ENCODE measurements around the gene EFNA5.
A peak's percentile ranks its signal among the peaks of the same experiment; 100 is the strongest.

Gene EFNA5

DNA sequence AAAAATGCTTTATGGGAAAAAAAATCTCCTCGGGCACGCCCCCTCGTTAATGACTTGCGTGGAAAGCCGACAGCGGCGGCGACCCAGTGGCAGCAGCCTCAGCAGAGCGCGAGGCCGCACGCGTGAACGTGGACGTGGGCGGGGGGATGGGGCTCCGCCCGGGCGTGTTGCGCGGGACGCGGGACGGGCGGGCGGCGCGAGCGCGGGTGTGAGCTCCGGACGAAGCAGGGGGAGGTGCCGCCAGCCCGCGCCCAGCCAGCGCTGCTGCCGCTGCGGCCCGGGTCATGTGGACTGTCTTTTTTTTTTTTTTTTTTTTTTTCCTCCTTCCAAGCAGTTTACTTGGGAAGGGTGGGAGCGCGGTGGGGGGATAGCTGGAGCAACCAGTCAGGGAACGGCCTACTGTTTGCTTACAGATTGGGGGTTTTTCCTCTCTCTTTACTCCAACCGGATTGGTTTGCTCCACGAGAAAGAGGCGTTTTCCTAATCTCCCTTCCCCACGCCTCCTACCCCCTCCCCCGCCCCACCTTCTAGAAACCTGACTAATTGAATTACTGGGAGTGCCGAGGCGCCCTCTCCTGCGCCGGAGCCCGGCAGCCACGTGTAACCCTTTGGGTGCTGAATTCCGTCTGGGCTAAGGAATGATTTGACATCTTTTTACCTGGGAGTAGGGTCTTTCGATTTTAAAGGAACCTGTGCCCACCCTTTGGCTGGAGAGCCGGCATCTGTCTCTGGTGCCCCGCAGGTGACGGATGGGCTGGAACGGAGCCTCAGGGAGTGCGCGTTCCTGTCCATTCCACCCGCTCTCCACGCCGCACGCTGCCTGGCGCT, 1.7 kb upstream of the EFNA5 start:
- peak; percentile 68 to 97 for DNase-seq

DNA sequence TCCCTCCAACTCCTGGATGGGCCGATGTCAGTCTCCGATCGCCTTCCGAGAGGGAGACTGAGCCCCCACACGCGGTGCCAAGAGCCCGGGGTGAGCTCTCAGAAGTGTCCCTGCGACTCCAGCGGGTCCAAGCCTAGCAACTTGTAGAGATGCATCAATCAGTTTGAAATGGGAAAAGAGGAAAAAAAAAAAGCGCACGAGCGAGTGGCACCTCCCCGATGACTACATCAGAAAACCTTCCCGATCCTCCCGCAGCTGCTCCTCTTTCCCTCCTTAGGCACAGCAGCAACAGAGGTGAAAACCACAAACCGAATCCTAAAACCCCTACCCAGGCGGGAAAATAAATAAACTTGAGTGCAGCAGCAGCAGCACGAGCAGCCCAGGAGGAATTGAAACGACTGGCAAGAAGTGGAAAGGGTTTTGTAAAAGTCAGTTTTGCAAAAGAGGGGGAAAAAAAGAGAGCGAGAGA, 1.0 kb upstream of the EFNA5 start:
- DNase-seq: peak; percentile 43 to 55

DNA sequence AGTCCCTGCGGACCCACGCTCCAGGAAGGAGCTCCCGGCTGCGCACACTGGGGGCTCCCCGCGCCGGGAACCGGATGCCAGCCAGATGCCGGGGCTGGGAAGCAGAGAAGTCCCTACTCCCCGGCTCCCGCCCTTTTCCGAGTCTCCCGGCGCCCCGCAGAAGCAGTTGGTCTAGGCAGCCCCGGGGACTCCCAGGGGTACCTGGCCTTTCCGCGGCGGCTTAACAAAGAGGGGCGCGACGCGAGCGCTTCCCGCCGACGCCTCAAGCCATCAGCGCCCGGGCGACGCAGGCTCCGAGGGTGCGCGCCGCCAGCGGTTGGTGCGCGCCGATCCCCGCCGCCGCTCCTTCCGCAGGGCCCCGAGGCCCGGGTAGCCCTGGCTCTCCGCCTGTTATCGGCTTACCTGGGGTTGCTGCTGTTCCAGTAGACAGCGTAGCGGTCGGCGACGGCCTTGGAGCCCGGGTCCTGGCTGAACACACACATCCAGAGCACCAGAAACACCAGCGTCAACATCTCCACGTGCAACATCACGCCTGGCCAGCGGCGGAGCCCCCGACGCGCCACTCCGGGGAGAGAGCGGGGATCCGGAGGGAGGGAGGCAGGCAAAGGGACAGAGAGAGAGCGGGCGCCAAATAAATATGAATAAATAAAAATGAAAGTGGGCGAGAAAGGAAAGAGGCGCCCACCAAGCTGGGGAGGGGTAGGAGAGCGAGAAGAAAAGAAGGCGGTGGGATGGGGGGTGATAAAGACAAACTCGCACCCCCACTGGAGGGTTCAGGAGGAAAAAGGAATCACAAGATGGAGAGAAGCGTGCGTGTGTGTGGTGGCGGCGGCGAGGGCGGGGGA, 428 bp downstream of the EFNA5 start:
- DNase-seq: peak in 1 of 2 experiments; percentile 17

DNA sequence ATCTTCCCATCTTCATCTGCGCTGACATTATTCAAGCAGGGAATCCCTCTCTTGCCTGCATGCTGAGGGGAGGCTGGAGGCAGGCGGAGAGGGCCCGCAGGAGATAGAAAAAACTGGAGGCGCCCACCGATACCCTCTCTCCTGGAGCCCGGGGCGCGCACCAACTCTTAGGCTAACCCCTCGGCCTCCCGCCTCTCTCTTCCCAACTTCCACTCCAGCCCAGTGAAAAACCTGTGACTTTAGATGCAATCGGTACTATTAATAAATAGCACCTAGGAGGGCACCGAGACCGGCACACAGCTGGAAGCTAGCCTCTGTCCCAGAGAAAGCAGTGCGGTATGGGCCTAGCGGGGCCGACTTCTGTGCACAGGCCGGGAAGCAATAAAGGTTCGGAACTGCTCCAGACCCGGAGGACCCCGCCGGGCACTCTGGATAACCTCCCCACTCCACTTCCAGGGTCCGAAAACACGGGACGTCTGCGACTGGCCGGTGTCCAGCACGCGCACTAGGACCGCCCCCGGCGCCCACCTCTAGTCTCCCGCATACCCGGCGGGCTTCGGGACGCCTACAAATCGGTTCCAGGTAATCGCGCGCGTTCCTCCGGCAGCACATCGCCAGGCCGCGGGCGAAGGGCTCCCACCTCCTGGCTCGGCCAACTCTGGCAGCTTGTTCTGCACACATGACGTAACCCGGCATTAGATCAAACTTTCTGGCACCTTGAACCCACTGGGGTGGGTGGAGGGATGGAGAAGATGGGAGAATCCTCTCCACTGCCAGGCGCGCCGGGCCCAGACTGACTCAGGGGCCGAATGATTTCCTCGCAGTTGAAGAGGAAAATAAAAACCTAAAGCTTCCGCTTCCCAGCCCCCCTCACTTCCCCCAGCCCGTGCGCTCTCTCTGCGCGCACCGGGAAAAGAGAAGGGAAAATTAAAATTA, 1.4 kb downstream of the EFNA5 start:
- no peak for DNase-seq

DNA sequence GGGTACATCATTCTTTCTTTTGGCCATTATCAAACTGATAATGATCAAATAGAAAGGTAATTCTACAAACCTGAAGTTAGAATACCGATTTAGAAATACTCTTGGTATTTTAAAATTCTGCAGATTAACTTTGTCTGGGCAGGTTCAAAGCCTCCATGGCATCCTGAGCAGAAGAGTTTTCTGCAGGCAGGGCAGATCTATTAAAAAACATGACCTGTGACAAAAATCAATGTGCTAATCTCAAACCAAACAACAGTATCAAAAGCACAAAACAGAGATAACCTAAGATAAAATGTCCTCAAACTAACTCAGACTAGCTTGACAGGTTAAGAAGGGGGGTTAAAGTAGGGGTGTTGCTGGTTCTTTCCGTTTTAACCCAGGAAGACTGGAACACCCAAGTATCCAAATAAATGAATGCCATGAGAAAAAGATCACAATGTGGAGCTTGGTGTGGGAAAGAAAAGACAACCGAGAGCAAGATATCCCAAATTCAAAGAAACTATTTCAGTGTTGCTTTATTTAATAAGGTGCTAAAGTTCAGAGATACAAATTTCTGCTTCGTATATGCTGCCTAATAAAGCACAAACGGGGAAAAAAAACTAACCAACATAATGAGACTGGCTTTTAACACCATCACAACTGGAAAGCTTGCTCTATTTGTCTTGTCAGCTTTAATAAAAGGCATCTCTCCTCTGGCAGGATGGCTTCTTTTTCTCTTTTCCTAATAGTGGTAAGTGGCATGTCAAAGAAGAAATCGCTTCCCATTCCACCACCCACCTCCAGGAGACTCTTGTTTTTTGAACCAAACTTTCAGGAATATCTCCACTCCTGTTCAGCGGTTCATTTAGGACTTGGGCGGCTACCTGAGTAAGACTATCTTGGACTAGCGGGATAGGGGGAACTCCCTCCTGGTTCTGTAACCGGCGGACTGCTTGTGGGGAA, 2.3 kb downstream of the EFNA5 start:
- no peak for DNase-seq

DNA sequence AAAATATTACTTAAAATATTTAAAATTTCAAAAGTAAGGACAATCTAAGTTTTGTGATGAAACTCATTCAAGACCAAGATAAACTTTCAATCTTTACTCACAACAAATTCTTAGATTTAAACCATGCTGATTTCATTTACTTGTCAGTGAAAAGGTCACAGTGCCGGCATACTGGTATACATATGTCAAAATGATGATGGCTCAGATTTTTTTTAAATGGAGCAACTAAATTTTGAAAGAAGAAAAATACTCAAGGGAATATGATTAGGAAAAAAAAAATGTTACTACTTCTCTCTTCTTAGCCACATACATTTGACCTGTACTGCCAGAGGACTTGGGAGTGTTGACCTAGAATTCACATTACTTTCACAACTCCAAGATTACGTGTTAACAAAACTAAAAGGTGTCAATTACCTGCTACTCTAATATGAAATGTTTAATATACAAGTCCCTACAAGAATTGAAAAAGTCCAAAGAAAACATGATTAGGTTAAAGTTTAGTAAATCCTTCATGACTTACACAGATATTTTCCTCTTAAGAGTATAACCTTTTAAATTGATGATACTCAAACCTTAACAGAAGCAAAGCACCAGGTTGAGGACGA, 4.6 kb downstream of the EFNA5 start:
- DNase-seq: no peak

DNA sequence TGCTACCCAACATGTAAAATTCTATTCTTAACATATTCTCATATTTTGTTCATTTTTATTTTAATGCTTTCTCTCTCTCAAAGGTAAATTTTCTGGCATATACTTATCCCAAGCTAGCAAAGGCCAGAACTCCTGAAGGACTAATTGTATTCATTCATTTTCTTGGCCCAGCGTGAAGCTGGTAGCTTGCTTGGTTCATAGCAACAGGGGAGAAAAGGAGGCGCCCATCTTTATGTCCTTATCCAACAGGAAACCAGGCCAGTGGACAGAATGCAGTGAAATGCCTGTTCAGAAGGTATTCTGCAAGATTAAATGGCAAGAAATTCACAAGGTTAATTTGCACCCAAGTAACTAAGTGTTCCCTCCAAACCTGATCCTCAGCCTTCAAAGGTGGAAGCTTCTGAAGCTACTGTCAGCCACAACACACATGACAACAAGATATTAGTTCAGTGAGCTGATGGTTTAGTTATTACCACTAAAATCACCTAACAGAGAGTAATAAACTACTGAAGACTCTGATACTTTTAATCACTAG, 5.6 kb downstream of the EFNA5 start:
- no peak for DNase-seq

DNA sequence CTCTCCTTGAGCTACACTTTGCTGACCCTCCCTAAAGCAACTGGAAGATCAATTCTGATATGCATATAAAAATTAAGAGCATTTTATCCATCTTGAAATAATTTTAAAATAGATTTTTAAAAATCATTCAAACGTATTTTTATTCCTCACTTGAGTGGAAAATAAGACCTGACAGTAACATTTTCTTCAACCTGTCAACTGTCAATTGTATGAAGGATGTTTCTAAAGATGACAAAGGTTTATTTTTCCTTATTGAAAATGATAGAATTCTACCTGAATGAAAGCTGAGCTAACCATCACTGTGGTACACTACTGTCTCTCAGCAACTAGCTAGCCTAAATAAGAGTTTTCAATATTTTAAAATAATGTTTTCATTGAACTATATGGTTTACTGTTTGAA, 7.0 kb downstream of the EFNA5 start:
- no peak for DNase-seq

DNA sequence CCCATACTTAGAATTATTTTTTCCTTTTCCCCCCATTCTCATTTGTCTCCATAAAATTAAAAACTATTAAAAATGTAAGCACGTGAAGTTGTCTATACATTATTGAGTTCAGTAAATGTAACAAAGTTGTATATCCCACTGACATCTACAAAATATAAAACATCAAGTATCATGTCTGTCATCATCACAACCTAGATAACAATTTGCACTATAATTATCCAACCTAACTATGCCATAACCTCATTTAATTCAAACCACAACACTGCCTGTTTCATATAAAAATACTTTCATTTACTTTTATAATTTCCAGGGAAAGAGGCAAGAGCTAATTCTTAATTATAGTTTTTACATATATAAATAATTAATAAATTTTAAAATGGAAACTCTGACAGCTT, 9.1 kb downstream of the EFNA5 start:
- no peak for DNase-seq

DNA sequence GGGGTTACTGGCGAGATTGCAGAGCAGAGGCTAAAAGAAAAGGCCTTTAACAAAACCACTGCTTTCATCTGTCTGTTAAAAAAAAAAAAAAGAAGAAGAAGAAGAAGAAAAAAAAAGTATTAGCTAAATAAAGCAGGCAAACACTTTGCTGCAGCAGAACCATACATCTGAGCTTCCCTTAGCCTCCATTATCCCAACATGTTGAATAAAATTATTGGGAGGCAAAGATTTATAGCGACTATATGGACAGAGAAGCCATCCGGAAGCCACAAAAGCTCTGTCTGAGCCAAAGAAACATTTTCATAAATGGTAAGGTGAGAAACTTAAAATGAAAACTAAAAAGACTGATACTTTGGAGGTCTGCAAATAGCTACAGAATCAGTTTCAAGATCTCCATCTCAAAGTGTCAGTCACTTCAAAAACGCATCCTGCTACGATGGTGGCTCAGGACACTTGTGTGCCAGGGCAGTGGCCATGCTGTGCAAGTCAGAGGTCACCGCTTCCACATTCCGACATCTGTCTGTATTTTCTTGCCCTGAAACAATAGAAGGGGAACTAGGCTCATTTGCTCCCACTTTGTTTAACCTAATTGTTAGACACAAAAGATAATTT, 9.6 kb downstream of the EFNA5 start:
- DNase-seq: no peak

DNA sequence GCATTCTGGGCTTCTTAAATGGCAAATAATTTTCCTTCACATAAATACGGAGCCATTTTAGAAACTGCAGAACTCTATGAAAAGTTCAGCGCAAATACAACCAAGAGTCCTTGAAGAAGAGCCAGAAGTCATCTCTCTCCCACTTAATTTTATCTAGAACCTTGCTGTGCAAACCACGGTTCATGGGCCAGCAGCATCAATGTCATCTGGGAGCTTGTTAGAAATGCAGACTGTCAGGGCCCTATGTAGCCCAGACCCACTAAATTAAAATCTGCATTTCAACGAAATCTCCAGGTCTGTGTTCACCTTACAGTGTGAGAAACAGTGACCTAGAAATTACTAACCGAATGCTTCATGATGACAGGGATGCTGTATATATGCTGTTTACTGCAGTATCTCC, 12.2 kb downstream of the EFNA5 start:
- DNase-seq: no peak

DNA sequence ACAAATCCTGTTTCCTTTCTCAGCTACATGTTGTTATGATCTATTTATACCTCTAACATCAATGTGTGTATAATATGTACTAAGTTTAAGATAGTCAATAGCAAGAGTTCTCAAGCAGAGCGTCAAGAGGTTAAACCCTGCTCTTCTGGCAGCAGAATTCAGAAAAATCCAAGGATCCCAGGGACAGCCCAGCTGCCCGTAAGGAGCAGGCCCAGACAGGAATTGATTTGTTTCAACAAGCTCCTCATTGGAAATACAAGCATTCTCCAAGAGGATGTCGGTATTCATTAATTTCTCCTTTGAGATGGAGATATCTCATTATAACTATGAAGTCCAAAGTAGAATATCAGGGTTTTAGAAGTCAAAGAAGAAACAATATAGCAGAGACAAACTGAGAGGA, 14.9 kb downstream of the EFNA5 start:
- DNase-seq: peak in 1 of 2 experiments; percentile 11

DNA sequence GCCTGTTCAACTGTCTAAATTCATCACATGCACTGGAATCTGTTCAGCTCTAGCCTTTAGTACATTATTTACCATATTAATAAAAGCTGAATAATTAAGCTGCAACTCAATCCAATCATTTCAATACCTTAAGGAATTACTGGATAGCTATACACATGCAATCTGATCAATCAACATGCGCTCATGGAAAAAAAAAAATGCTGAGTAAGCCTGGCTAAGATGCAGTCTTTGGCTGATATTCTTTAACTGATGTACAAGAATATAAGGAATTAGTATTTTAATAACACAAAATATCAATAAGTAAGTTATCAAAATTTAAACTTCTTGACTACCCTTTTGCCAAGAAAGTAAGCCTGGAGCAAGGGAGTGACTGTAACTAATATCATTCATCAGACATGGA, 15.9 kb downstream of the EFNA5 start:
- DNase-seq: no peak

DNA sequence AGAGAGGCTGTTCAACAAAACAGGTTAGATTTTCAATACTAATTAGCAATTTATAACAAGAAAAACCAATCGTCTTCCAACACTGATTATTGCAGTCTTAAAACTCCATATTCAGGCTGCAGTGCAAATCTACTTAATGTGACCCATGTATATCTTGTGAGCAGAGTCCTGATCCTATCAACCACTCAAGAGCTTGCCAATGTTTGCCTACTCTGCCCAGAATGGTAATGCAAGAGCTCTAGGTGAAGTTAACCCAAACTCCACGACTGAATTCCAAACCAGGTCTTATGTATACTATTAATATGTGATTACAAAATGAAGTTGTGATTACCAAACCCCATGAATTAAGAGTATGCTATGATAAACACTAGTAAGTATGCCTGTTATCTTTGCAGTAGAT, 17.1 kb downstream of the EFNA5 start:
- no peak for DNase-seq

DNA sequence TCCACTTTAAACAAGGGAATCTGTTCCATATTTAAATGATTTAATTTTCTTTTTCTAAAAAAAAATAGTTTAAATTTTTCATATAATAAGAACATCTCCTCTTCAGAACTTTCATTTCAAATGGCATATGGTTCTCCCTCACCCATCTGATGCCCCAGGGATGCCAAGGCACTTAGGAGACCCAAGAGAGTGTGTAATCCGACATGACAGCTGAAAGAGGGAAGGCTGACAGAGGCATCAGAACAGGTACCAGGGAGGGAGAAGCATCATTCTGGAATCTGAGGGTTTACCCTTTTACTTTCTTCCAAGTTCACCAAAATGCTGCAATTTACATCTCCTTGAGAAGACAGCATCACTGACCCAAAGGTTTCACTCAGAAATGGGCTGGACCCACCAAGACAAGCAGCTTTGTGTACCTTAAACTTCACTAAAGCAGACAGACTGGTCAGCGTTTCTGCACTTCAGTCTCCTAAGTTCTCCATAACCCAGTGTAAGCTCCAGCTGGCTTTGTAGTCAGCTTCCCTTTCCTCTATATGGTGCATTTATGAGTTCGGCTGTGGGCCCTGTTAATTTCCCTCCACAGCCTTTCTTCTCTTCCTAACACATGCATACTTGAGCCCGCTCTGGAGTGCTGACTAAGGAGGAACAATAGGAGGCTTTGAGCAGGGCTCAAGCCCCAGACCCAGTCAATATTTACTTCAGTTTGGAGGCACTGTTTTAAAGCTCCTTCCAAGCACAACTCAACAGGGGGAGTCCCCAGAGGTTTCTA, 17.7 kb downstream of the EFNA5 start:
- peak; percentile 14 to 18 for DNase-seq

DNA sequence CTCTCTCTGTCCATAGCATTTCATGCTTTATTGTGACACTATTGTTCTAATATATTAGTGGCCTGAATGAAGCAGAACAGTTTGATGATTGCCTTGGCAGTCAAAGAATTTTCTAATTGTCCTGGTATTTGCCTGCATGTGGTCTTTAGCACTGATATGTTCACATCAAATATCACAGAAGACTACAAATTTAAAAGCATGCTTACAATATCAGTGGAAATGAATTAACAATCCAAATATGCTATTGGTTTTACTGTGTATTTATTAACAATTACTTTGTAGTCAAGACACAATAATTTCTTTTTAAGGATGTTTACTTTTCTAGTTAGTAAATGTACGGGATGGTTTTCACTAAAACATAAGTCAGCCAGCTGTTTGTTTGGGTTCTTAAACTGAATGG, 18.3 kb downstream of the EFNA5 start:
- DNase-seq: no peak

DNA sequence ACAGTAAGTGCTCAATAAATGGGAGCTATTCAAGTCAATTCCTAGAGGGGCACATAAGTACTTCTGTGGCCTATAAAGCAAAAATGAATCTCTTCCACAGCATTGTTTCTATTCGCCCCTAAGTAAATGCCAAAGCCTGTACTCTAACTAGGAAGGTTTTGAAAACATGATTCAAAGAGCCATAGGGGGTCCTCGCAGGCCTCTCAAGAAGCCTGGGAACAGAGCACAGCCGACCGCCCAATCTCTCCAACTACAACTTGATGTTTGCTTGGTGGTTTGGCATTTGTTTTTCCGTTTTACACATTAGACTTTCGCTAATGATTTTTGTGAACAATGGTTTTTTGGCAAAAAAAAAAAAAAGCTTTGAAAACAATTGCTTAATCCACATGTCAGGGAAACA, 19.4 kb downstream of the EFNA5 start:
- DNase-seq: no peak

DNA sequence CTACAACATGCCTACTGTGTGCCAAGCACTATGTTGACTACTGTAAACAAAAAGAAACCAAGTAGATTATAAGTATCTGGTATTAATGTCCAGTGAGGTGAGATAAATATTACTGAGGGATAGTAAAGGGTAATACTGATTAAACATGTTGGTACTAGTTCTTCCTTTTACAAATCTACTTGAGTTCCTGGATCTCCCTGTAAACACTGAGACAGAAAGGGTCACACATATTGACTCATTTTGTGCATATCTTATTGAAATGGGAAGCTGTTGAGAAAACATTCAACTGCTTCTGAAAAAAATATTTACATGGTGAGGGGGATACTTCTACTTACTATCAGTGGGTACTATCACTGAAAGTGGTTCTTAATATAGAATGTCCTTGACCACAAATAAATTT, 24.3 kb downstream of the EFNA5 start:
- no peak for DNase-seq

DNA sequence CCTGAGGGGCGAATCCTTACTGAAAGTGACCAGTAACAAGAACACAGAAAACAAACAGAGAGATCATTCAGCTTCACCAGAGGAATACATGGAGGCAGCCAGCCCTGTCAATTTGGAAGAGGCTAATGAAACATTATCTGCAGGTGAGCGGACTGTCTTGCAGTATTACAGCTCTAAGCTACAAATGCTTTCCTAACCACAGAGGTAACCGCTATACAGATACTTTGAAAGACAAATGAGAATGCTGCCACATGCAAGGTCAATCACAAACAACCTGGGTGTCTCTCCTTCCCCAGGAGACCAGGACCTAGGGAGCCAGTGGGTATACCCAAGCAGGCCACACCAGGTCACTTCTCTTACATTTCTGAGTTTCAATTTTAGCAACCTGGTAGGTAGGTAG, 30.2 kb downstream of the EFNA5 start:
- DNase-seq: no peak

DNA sequence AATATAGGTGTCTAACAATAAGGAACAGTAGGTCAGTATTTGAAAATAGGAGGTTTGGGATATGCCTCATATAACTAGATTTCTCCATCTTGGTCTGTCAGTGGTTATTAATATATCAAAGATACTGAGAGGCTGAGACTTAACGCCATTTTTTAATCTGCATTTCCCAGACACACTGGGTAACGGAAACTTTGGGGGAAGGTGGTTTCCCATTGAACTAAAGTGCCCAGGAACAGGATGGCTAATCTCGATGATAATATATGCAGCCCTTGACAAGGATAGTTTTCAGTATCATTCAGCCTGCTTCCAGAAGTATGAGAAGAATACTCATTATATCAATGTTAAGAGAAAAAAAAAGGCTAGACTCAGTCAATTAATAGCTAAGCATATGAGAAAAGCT, 30.7 kb downstream of the EFNA5 start:
- DNase-seq: no peak
